Measurements from ENCODE around the gene STUB1.

DNA sequence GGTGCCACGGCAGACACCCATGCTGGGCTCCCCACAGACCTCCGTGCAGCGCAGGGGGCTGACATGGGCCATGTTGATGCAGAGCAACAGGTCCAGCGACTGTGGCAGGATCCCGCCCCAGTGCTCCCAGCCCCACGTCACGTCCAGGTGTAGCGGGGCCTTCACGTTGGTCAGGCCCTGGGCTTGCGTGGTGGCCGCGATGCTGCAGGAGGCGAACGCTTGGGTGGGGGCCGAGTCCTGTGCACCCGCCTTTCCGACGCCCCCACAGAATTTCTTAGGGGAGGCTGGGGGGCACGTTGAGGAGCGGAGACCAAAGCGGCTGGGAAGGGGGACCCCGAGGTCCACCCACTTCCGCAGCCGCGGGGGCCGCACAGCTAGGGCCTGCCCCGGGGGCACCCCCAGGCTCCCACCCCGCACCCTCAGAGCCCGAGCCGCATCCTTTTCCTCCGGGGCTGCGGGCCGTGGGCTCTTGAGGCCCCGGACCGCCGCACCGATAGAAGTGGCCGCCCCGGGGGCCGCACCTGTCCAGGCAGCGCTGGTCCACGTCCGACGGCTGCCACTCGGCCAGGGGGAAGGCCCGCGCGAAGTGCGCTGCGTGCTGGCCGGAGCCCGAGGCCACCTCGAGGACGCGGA, 44.5 kb upstream of the STUB1 start:
- TF ChIP-seq, protein P1, sequence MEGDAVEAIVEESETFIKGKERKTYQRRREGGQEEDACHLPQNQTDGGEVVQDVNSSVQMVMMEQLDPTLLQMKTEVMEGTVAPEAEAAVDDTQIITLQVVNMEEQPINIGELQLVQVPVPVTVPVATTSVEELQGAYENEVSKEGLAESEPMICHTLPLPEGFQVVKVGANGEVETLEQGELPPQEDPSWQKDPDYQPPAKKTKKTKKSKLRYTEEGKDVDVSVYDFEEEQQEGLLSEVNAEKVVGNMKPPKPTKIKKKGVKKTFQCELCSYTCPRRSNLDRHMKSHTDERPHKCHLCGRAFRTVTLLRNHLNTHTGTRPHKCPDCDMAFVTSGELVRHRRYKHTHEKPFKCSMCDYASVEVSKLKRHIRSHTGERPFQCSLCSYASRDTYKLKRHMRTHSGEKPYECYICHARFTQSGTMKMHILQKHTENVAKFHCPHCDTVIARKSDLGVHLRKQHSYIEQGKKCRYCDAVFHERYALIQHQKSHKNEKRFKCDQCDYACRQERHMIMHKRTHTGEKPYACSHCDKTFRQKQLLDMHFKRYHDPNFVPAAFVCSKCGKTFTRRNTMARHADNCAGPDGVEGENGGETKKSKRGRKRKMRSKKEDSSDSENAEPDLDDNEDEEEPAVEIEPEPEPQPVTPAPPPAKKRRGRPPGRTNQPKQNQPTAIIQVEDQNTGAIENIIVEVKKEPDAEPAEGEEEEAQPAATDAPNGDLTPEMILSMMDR (IDR thresholded peaks at IDR 0.05), result no peak
- peak; percentile 8 for TF ChIP-seq POLR2A (IDR thresholded peaks at IDR 0.05; ENCODE audit: low read depth)
